Neural cell (in vitro differentiated cells): ENCODE results near the gene FMN2. TPM values are rescaled to one million over a fixed set of nuclear protein-coding genes. Genes with fewer than 3 reads are reported as not detected.

ENCODE experiments used
- H2AFZ ChIP-seq: fragments of 200-600, 300-800 bp; sonication (generic), shearing (Covaris generic); 2 replicates; pipeline ENCODE4 v1.6.0; 2014; ENCODE audit warnings: low read depth, mild to moderate bottlenecking, antibody characterized with exemption, low read length, moderate library complexity
- H3F3A ChIP-seq: fragments of 200-600 bp; shearing (Covaris generic); 2 replicates; pipeline ENCODE4 v1.6.1; 2016; ENCODE audit warnings: mild to moderate bottlenecking, moderate library complexity, mixed read lengths, antibody characterized with exemption, low read length; ENCODE audit not compliant: insufficient read depth, poor library complexity, severe bottlenecking
- H3K27ac ChIP-seq: fragments of 200-600, 300-800 bp; sonication (generic), shearing (Covaris generic); 2 replicates; pipeline ENCODE4 v1.5.1; 2014; ENCODE audit warnings: mild to moderate bottlenecking, low read length, moderate library complexity
- H3K27me3 ChIP-seq: fragments of 300-800, 200-600 bp; sonication (generic), shearing (Covaris generic); 2 replicates; pipeline ENCODE4 v1.6.0; 2014; ENCODE audit warnings: mild to moderate bottlenecking, low read depth, low read length, moderate library complexity; ENCODE audit not compliant: insufficient read depth
- H3K36me3 ChIP-seq: fragments of 300-800, 200-600 bp; sonication (generic), shearing (Covaris generic); 2 replicates; pipeline ENCODE4 v1.5.1; 2014; ENCODE audit warnings: mild to moderate bottlenecking, antibody characterized with exemption, low read length, moderate library complexity; ENCODE audit not compliant: insufficient read depth
- H3K4me2 ChIP-seq: fragments of 300-800, 200-600 bp; sonication (generic), shearing (Covaris generic); 2 replicates; pipeline ENCODE4 v1.6.0; 2014; ENCODE audit warnings: mild to moderate bottlenecking, low read length
- H3K4me3 ChIP-seq: fragments of 300-800, 200-600 bp; sonication (generic), shearing (Covaris generic); 2 replicates; pipeline ENCODE4 v1.5.1; 2014; ENCODE audit warnings: mild to moderate bottlenecking, low read length, moderate library complexity
- H3K79me2 ChIP-seq: fragments of 200-600 bp; shearing (Covaris generic); replicated peaks from 2 replicates; pipeline ENCODE4 v1.6.0; 2014; ENCODE audit warnings: mild to moderate bottlenecking, low read length, moderate library complexity; ENCODE audit not compliant: insufficient read depth
- H3K9ac ChIP-seq: fragments of 300-800, 200-600 bp; sonication (generic), shearing (Covaris generic); 2 replicates; pipeline ENCODE4 v1.6.1; 2016; ENCODE audit warnings: mild to moderate bottlenecking, low read length, mixed read lengths
- H3K9me2 ChIP-seq: fragments of 200-600 bp; shearing (Covaris generic); 2 replicates; pipeline ENCODE4 v1.6.1; 2016; ENCODE audit warnings: mild to moderate bottlenecking, low read length, mixed read lengths; ENCODE audit not compliant: insufficient read depth
- H3K9me3 ChIP-seq: fragments of 200-600, 300-800 bp; sonication (generic), shearing (Covaris generic); 2 replicates; pipeline ENCODE4 v1.6.1; 2016; ENCODE audit warnings: mild to moderate bottlenecking, mixed run types, low read length, moderate library complexity, mixed read lengths
- H4K20me1 ChIP-seq: fragments of 200-600 bp; shearing (Covaris generic); 2 replicates; pipeline ENCODE4 v1.6.1; 2016; ENCODE audit warnings: mild to moderate bottlenecking, mixed run types; ENCODE audit not compliant: insufficient read depth
- CTCF ChIP-seq: fragments of 450-650 bp; IDR thresholded peaks from 2 replicates; pipeline ENCODE4 v1.5.1; 2014; ENCODE audit warnings: antibody characterized with exemption, mild to moderate bottlenecking, moderate library complexity; ENCODE audit not compliant: poor library complexity, severe bottlenecking
- EP300 ChIP-seq: fragments of 450-650 bp; conservative IDR thresholded peaks from 2 replicates; pipeline ENCODE4 v1.6.1; 2014; ENCODE audit warnings: antibody characterized with exemption, mild to moderate bottlenecking, moderate library complexity; ENCODE audit not compliant: poor library complexity, severe bottlenecking
- EZH2 ChIP-seq: fragments of 200-600, 300-800 bp; shearing (Covaris generic), sonication (generic); IDR thresholded peaks from 2 replicates; pipeline ENCODE4 v1.6.1; 2014; ENCODE audit warnings: antibody characterized with exemption, low read length, borderline replicate concordance, mild to moderate bottlenecking; ENCODE audit not compliant: insufficient read depth, poor library complexity, severe bottlenecking
- MXI1 ChIP-seq: fragments of 450-650 bp; conservative IDR thresholded peaks from 2 replicates; pipeline ENCODE4 v1.6.1; 2014; ENCODE audit warnings: antibody characterized with exemption, mild to moderate bottlenecking; ENCODE audit not compliant: poor library complexity, severe bottlenecking
- POLR2AphosphoS5 ChIP-seq: IDR thresholded peaks from 2 replicates; pipeline ENCODE4 v1.6.1; 2012
- RAD21 ChIP-seq: fragments of 450-650 bp; conservative IDR thresholded peaks from 2 replicates; pipeline ENCODE4 v1.6.1; 2014; ENCODE audit warnings: antibody characterized with exemption, mild to moderate bottlenecking, moderate library complexity
- SMC3 ChIP-seq: fragments of 450-650 bp; conservative IDR thresholded peaks from 2 replicates; pipeline ENCODE4 v1.6.1; 2014; ENCODE audit warnings: antibody characterized with exemption, mild to moderate bottlenecking, moderate library complexity; ENCODE audit not compliant: poor library complexity
- TAF1 ChIP-seq: IDR thresholded peaks from 2 replicates; pipeline ENCODE4 v1.6.1; 2012; ENCODE audit warnings: low read depth
- polyA plus RNA-seq: library from polyadenylated mRNA; depleted of rRNA; stranded (reverse); fragments of >200 nt; gene quantifications from 2 replicates; pipeline ENCODE4 v1.2.3, GENCODE V29; 2014
- TF ChIP-seq, protein P1 (sequence below): IDR thresholded peaks from 2 replicates; pipeline ENCODE4 v1.6.1; 2012; ENCODE audit warnings: borderline replicate concordance

Gene FMN2
- polyA plus RNA-seq, 1 donor from 2014 or later, result 23.9 TPM

- Histone ChIP-seq H3K79me2 (no peaks in the 10 kb centered on the region), H4K20me1 (no peaks in the 10 kb centered on the region), H2AFZ (no peak overlapping the region), H3K9me3 (no peaks in the 10 kb centered on the region), H3K36me3 (no peaks in the 10 kb centered on the region), H3K9ac (no peak overlapping the region), H3K27ac (no peak overlapping the region), H3K4me3 (no peak overlapping the region), H3F3A (no peaks in the 10 kb centered on the region), H3K9me2 (no peaks in the 10 kb centered on the region), H3K4me2 (no peak overlapping the region), H3K27me3 (no peaks in the 10 kb centered on the region)
- no peak for TF ChIP-seq RAD21
- no peak for TF ChIP-seq SMC3
- no peak for TF ChIP-seq EP300
- TF ChIP-seq TAF1, result no peak
- TF ChIP-seq CTCF, result no peak
- TF ChIP-seq EZH2, result no peak
Observed at GRCh38 chr1:240212556-240212955, 120.9 kb downstream of the FMN2 start.

DNA sequence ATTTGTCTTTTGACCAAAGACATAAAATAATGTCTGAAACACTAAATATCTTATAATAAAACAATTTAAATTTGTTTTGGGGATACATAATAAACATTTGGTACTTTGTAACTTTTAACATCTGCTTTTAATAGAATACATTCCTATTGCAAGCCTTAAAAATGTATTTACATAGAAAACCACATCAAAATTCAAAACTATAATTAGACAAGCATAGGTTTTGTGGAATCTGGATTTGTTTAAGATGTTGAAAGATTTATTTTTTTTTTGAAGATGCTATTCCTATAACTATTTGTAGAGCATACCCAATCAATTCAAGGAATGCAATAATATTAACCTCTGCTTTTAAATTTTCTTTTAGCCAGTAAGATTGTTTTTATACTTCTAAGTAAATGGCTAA is 125.7 kb downstream of the FMN2 start:
- Histone ChIP-seq H3K4me2 (no peak overlapping the region), H3K27ac (no peak overlapping the region), H2AFZ (no peak overlapping the region), H3K4me3 (no peak overlapping the region), H3K9me2 (no peaks in the 10 kb centered on the region), H4K20me1 (no peaks in the 10 kb centered on the region), H3K27me3 (no peaks in the 10 kb centered on the region), H3K9me3 (no peaks in the 10 kb centered on the region), H3K9ac (no peak overlapping the region), H3K36me3 (no peaks in the 10 kb centered on the region), H3F3A (no peaks in the 10 kb centered on the region), H3K79me2 (no peaks in the 10 kb centered on the region)
- TF ChIP-seq RAD21 (no peak), CTCF (no peak), EZH2 (no peak), TAF1 (no peak), EP300 (no peak), MXI1 (no peak), POLR2AphosphoS5 (no peak), SMC3 (no peak)
- TF ChIP-seq, protein P1, sequence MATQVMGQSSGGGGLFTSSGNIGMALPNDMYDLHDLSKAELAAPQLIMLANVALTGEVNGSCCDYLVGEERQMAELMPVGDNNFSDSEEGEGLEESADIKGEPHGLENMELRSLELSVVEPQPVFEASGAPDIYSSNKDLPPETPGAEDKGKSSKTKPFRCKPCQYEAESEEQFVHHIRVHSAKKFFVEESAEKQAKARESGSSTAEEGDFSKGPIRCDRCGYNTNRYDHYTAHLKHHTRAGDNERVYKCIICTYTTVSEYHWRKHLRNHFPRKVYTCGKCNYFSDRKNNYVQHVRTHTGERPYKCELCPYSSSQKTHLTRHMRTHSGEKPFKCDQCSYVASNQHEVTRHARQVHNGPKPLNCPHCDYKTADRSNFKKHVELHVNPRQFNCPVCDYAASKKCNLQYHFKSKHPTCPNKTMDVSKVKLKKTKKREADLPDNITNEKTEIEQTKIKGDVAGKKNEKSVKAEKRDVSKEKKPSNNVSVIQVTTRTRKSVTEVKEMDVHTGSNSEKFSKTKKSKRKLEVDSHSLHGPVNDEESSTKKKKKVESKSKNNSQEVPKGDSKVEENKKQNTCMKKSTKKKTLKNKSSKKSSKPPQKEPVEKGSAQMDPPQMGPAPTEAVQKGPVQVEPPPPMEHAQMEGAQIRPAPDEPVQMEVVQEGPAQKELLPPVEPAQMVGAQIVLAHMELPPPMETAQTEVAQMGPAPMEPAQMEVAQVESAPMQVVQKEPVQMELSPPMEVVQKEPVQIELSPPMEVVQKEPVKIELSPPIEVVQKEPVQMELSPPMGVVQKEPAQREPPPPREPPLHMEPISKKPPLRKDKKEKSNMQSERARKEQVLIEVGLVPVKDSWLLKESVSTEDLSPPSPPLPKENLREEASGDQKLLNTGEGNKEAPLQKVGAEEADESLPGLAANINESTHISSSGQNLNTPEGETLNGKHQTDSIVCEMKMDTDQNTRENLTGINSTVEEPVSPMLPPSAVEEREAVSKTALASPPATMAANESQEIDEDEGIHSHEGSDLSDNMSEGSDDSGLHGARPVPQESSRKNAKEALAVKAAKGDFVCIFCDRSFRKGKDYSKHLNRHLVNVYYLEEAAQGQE, result no peak
